A549 (cell line): Measurements from ENCODE around the gene ENTR1. TPM values are rescaled to one million over a fixed set of nuclear protein-coding genes. Genes with fewer than 3 reads are reported as not detected.

Experiments
- ATAC-seq, 2 experiments: fragments of 200-7000 bp in 1 of 2; fragments of >200 bp in 1 of 2; cut with Nextera tagmentation in 1 of 2; cut with Tn5 transposase in 1 of 2; 3 replicates each; pipeline versions ENCODE4 v1.8.0 to v1.9.1; 2018 to 2020; ENCODE audit warnings: mild to moderate bottlenecking in 1 of 2, moderate library complexity in 1 of 2
- CTCF ChIA-PET: fragments of 300-600 bp; sonication (Branson Sonifier 250); formaldehyde crosslinking; extraction: SDS; loops from one replicate; lab custom pipeline; 2021; ENCODE audit warnings: antibody characterized with exemption, inconsistent platforms; lab: Yijun Ruan, JAX
- POLR2A ChIA-PET: fragments of 350-600 bp; formaldehyde crosslinking; extraction: SDS; loops from one replicate; lab custom pipeline; 2021; ENCODE audit warnings: antibody characterized with exemption, inconsistent platforms; lab: Yijun Ruan, JAX
- DNase-seq, 2 experiments: peaks; one replicate each; pipeline versions ENCODE4 v3.0.0 to v3.0.0-alpha.2; 2011 to 2016; ENCODE audit warnings: low read depth in 1 of 2, low spot score in 1 of 2
- FAIRE-seq: peaks from 2 replicates; lab custom pipeline; 2011; peaks lifted over from hg19 to GRCh38; lab: Jason Lieb, UNC
- H3K27ac ChIP-seq, 2 experiments: fragments of >200 bp; sonication (Bioruptor Twin); formaldehyde crosslinking; 3 replicates each; pipeline ENCODE4 v1.5.1; 2016 to 2017
- H3K4me1 ChIP-seq: fragments of >200 bp; sonication (Bioruptor Twin); formaldehyde crosslinking; 3 replicates; pipeline ENCODE4 v1.6.1; 2016
- H3K4me2 ChIP-seq: fragments of >200 bp; sonication (Bioruptor Twin); formaldehyde crosslinking; 3 replicates; pipeline ENCODE4 v1.6.1; 2016
- H3K4me3 ChIP-seq: fragments of >200 bp; sonication (Bioruptor Twin); formaldehyde crosslinking; 3 replicates; pipeline ENCODE4 v1.5.1; 2016
- H3K9me3 ChIP-seq: fragments of >200 bp; sonication (Bioruptor Twin); formaldehyde crosslinking; 3 replicates; pipeline ENCODE4 v1.6.1; 2016
- BHLHE40 ChIP-seq: IDR thresholded peaks from 2 replicates; pipeline ENCODE4 v1.6.1; 2012; ENCODE audit warnings: low read depth, low read length, inconsistent platforms
- CBX2 ChIP-seq: fragments of 200-600 bp; sonication (generic); IDR thresholded peaks from 2 replicates; pipeline ENCODE4 v1.6.1; 2016; ENCODE audit warnings: low read depth, mild to moderate bottlenecking, borderline replicate concordance
- CHD4 ChIP-seq: fragments of 200-600 bp; sonication (generic); IDR thresholded peaks from 2 replicates; pipeline ENCODE4 v1.6.1; 2016; ENCODE audit warnings: antibody characterized with exemption, mild to moderate bottlenecking, borderline replicate concordance
- EHF ChIP-seq: fragments of 250-450 bp; sonication (Bioruptor Pico); IDR thresholded peaks from 2 replicates; pipeline ENCODE4 v1.5.0; 2020; ENCODE audit warnings: mild to moderate bottlenecking
- EP300 ChIP-seq, 2 experiments: fragments of >200 bp; sonication (Bioruptor Twin); formaldehyde crosslinking; IDR thresholded peaks; 2 replicates in 1 of 2; 3 replicates in 1 of 2; pipeline ENCODE4 v1.6.1; 2016 to 2017
- FOSB ChIP-seq: fragments of 250-450 bp; sonication (Bioruptor Pico); IDR thresholded peaks from 2 replicates; pipeline ENCODE4 v1.5.0; 2020; ENCODE audit warnings: mild to moderate bottlenecking, moderate library complexity
- FOSL2 ChIP-seq, 2 experiments: fragments of 450-650 bp in 1 of 2; fragments of >200 bp in 1 of 2; sonication (Bioruptor Twin) in 1 of 2; formaldehyde crosslinking; IDR thresholded peaks; 2 replicates each; pipeline versions ENCODE4 v1.5.0 to v1.6.1; 2016 to 2020; ENCODE audit warnings: mild to moderate bottlenecking in 1 of 2, moderate library complexity in 1 of 2
- HDAC2 ChIP-seq: fragments of 200-600 bp; sonication (generic); IDR thresholded peaks from 2 replicates; pipeline ENCODE4 v1.6.1; 2016
- HEYL ChIP-seq: fragments of 250-450 bp; sonication (Bioruptor Pico); IDR thresholded peaks from 2 replicates; pipeline ENCODE4 v1.8.0; 2021; ENCODE audit warnings: mild to moderate bottlenecking, moderate library complexity
- HOXB13 ChIP-seq: fragments of 250-450 bp; sonication (Bioruptor Pico); IDR thresholded peaks from 2 replicates; pipeline ENCODE4 v1.5.0; 2020; ENCODE audit warnings: low read depth, mild to moderate bottlenecking, moderate library complexity
- JUN ChIP-seq, 2 experiments: fragments of >200 bp; sonication (Bioruptor Twin); formaldehyde crosslinking; IDR thresholded peaks; 2 replicates in 1 of 2; 3 replicates in 1 of 2; pipeline ENCODE4 v1.6.1; 2016 to 2017
- MAFK ChIP-seq: fragments of 450-650 bp; IDR thresholded peaks from 2 replicates; pipeline ENCODE4 v1.6.1; 2014; ENCODE audit not compliant: partially characterized antibody
- MAZ ChIP-seq: fragments of 150-350 bp; IDR thresholded peaks from 2 replicates; pipeline ENCODE4 v1.6.1; 2014; ENCODE audit warnings: antibody characterized with exemption, low read depth, low read length, borderline replicate concordance
- NFE2L2 ChIP-seq: fragments of 150-350 bp; conservative IDR thresholded peaks from 2 replicates; pipeline ENCODE4 v1.6.1; 2014; ENCODE audit warnings: low read length
- NPAS2 ChIP-seq: fragments of 250-450 bp; sonication (Bioruptor Pico); IDR thresholded peaks from 2 replicates; pipeline ENCODE4 v1.8.0; 2022; ENCODE audit warnings: mild to moderate bottlenecking, moderate library complexity, borderline replicate concordance
- NR3C1 ChIP-seq: fragments of >200 bp; sonication (Bioruptor Twin); formaldehyde crosslinking; IDR thresholded peaks from 3 replicates; pipeline ENCODE4 v1.6.1; 2017
- PHF8 ChIP-seq: fragments of 200-600 bp; sonication (generic); IDR thresholded peaks from 2 replicates; pipeline ENCODE4 v1.6.1; 2016; ENCODE audit warnings: low read depth, mild to moderate bottlenecking, antibody characterized with exemption, moderate library complexity, borderline replicate concordance
- POLR2A ChIP-seq: IDR thresholded peaks from 2 replicates; pipeline ENCODE4 v1.6.1; 2012; ENCODE audit warnings: mild to moderate bottlenecking, low read length
- RAD21 ChIP-seq, 2 experiments: fragments of >200 bp in 1 of 2; sonication (Bioruptor Twin) in 1 of 2; formaldehyde crosslinking in 1 of 2; IDR thresholded peaks in 1 of 2; conservative IDR thresholded peaks in 1 of 2; 2 replicates in 1 of 2; 3 replicates in 1 of 2; pipeline ENCODE4 v1.6.1; 2012 to 2018; ENCODE audit warnings: inconsistent platforms in 1 of 2
- RCOR1 ChIP-seq: fragments of 150-350 bp; IDR thresholded peaks from 2 replicates; pipeline ENCODE4 v1.6.1; 2014; ENCODE audit warnings: antibody characterized with exemption, low read length, low read depth
- SREBF2 ChIP-seq: fragments of 450-650 bp; IDR thresholded peaks from 2 replicates; pipeline ENCODE4 v1.6.1; 2014; ENCODE audit warnings: mild to moderate bottlenecking, moderate library complexity
- ZC3H11A ChIP-seq: fragments of 450-650 bp; IDR thresholded peaks from 2 replicates; pipeline ENCODE4 v1.6.1; 2014; ENCODE audit warnings: antibody characterized with exemption, mild to moderate bottlenecking
- ZNF302 ChIP-seq: fragments of 250-450 bp; sonication (Bioruptor Pico); IDR thresholded peaks from 2 replicates; pipeline ENCODE4 v1.9.0; 2021; ENCODE audit warnings: inconsistent platforms, mild to moderate bottlenecking, moderate library complexity
- WGBS: methylation state at CpG from one replicate; pipeline ENCODE4 v1.1.6; 2017; ENCODE audit errors: missing lambda C conversion rate; 5-methylcytosine and 5-hydroxymethylcytosine counted together
- polyA plus RNA-seq, 4 experiments: library from polyadenylated mRNA; depleted of rRNA in 3 of 4; stranded (reverse); fragments of >200 nt; fragmentation: RNase III in 1 of 4; extraction: RNeasy Plus Mini Kit Qiagen cat#74134 plus additional on column Dnase treatment in 1 of 4; gene quantifications; 2 replicates in 3 of 4; 3 replicates in 1 of 4; pipeline ENCODE4 v1.2.3, GENCODE V29; 2011 to 2017
- TF ChIP-seq, protein P1 (sequence below): fragments of >200 bp; sonication (Bioruptor Twin); formaldehyde crosslinking; IDR thresholded peaks from 2 replicates; pipeline ENCODE4 v1.6.1; 2016
- TF ChIP-seq, protein P2 (sequence below): fragments of 450-650 bp; IDR thresholded peaks from 2 replicates; pipeline ENCODE4 v1.6.1; 2014; ENCODE audit warnings: antibody characterized with exemption
- TF ChIP-seq, protein P3 (sequence below): fragments of 250-450 bp; sonication (Bioruptor Pico); IDR thresholded peaks from 2 replicates; pipeline ENCODE4 v1.5.0; 2020; ENCODE audit warnings: low read depth, mild to moderate bottlenecking, moderate library complexity

Gene ENTR1
- polyA plus RNA-seq, 2 of the 4 experiments (the other 2 are of a cell fraction) = 63.8 to 75.8 TPM

DNA sequence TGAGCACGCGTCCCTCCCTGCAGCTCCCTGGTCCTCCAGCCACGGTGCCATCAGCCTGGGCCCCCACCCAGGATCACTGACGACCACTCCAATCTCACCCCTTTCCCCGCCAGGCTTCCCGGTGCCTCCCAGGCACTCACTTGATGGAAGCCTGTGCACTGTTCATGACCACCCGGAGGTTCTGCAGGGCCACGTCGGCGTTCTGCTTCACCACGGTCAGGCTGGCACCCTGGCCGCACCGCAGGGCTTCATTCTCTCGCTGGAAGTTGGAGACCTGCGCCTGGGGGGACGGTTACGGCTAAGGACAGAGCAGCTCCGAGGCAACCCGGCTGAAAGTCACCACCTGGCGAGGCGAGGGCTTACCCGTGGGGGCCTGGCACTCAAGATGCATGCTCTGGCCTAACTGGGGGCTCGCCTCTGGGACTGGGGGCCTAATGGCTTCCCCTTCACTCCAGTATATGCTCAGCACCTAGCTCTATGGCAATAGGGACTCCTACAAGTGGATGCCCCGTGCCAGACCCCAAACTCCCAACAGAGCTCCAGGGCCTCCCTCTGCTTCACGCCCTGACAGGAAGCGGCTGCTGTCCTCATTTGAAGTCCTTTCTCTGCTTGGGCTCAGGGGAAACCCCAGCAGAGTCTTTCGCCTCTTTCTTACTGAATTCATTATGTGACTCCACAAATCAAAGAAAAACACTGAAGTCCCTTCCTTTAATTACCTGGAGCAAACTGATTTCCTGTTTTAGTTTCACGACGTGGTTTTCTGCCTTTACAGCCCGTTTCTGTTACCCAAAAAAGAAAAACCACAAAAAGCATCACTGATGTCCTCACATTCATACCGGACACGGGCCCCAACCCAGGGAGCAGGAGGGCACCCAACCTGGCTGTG is 6.3 kb downstream of the ENTR1 start:
- 94% methylated on average over 32 of the region's 32 CpGs for WGBS

GRCh38 chr9:136403538-136403914 is 6.9 kb downstream of the ENTR1 start:
- ATAC-seq = no peak
- Histone ChIP-seq H3K4me2 (no peak overlapping the region), H3K4me1 (peaks cover 10% of the 10 kb centered on the region; the same call in 2 of the 3 replicates), H3K9me3 (no peaks in the 10 kb centered on the region), H3K27ac (no peak overlapping the region), H3K4me3 (no peak overlapping the region)
- POLR2A ChIA-PET = no interaction called here
- CTCF ChIA-PET = interaction anchor here (0.7 to 3.8 kb wide), 6 partner anchors 10 to 226 kb away, joined by 3 to 19 read pairs (median 4); partner anchors contain the start of gene DNLZ
- WGBS = 96% methylated on average over 5 of the region's 5 CpGs
- DNase-seq = no peak
- FAIRE-seq = no peak
- TF ChIP-seq, protein P1, sequence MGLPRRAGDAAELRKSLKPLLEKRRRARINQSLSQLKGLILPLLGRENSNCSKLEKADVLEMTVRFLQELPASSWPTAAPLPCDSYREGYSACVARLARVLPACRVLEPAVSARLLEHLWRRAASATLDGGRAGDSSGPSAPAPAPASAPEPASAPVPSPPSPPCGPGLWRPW = no peak
- TF ChIP-seq FOSB (CRISPR knock-in tag) (no peak), JUN (IDR thresholded peaks at IDR 0.05) (no peak), HEYL (CRISPR knock-in tag) (no peak), BHLHE40 (no peak), CBX2 (no peak), PHF8 (no peak), HDAC2 (no peak), MAFK (no peak), ZNF302 (no peak), SREBF2 (no peak), MAZ (no peak), EP300 (IDR thresholded peaks at IDR 0.05) (no peak), ZC3H11A (no peak), CHD4 (no peak), NFE2L2 (no peak), NR3C1 (no peak), RCOR1 (no peak)
- TF ChIP-seq, protein P2, sequence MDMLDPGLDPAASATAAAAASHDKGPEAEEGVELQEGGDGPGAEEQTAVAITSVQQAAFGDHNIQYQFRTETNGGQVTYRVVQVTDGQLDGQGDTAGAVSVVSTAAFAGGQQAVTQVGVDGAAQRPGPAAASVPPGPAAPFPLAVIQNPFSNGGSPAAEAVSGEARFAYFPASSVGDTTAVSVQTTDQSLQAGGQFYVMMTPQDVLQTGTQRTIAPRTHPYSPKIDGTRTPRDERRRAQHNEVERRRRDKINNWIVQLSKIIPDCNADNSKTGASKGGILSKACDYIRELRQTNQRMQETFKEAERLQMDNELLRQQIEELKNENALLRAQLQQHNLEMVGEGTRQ = no peak
- TF ChIP-seq, protein P3, sequence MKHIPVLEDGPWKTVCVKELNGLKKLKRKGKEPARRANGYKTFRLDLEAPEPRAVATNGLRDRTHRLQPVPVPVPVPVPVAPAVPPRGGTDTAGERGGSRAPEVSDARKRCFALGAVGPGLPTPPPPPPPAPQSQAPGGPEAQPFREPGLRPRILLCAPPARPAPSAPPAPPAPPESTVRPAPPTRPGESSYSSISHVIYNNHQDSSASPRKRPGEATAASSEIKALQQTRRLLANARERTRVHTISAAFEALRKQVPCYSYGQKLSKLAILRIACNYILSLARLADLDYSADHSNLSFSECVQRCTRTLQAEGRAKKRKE = no peak

More for the DNA sequence above, 6.3 kb downstream of the ENTR1 start:
- no peak for ATAC-seq
- no peak for DNase-seq
- Histone ChIP-seq H3K27ac (no peak overlapping the region), H3K9me3 (no peaks in the 10 kb centered on the region), H3K4me2 (no peak overlapping the region), H3K4me1 (peaks cover 11% of the 10 kb centered on the region; the same call in 2 of the 3 replicates), H3K4me3 (no peak overlapping the region)
- ChIA-PET CTCF (interaction anchor here (0.9 to 3.8 kb wide), 7 partner anchors 8 to 226 kb away, joined by 3 to 19 read pairs (median 4); partner anchors contain the start of gene DNLZ), POLR2A (no interaction called here)
- no peak for TF ChIP-seq NPAS2
- TF ChIP-seq RAD21 (conservative IDR thresholded peaks at IDR 0.05 in 1 of 2, IDR thresholded peaks at IDR 0.05 in 1 of 2) = no peak
- no peak for TF ChIP-seq CBX2
- no peak for TF ChIP-seq MAZ
- TF ChIP-seq HOXB13 = no peak
- TF ChIP-seq EHF (CRISPR knock-in tag) = no peak
- TF ChIP-seq FOSL2 (IDR thresholded peaks at IDR 0.05) = no peak
- no peak for TF ChIP-seq FOSL2 (CRISPR knock-in tag; IDR thresholded peaks at IDR 0.05)
- TF ChIP-seq RCOR1 = no peak
- TF ChIP-seq FOSB (CRISPR knock-in tag) = no peak
- TF ChIP-seq, protein P1 = no peak
- TF ChIP-seq ZC3H11A = no peak
- no peak for TF ChIP-seq PHF8
- TF ChIP-seq JUN (IDR thresholded peaks at IDR 0.05) = no peak
- TF ChIP-seq POLR2A = no peak
- TF ChIP-seq, protein P2 = no peak
- no peak for TF ChIP-seq NR3C1
- FAIRE-seq = no peak
